T follicular helper cell (primary cell): ENCODE results near the gene CXCL12.

Experiments used
- DNase-seq: peaks from one replicate; pipeline ENCODE4 v3.0.0-alpha.2; 2020; ENCODE audit warnings: low read depth

Gene CXCL12

GRCh38 chr10:44362866-44363711 is 21.8 kb downstream of the CXCL12 start:
- no peak for DNase-seq

GRCh38 chr10:44361109-44361508 is 23.8 kb downstream of the CXCL12 start:
- no peak for DNase-seq

- no peak for DNase-seq
Measured at GRCh38 chr10:44358080-44358771, 26.7 kb downstream of the CXCL12 start.

- DNase-seq, result no peak
Measured at GRCh38 chr10:44357023-44357540, 27.8 kb downstream of the CXCL12 start.

- no peak for DNase-seq
Measured at GRCh38 chr10:44356139-44357022, 28.5 kb downstream of the CXCL12 start.

GRCh38 chr10:44355630-44356029 is 29.3 kb downstream of the CXCL12 start:
- no peak for DNase-seq

GRCh38 chr10:44354771-44355170 is 30.1 kb downstream of the CXCL12 start:
- DNase-seq, result no peak

GRCh38 chr10:44353721-44354120 is 31.2 kb downstream of the CXCL12 start:
- no peak for DNase-seq

- DNase-seq, result no peak
Measured at GRCh38 chr10:44353128-44353390, 31.8 kb downstream of the CXCL12 start.

GRCh38 chr10:44352316-44353127 is 32.4 kb downstream of the CXCL12 start:
- DNase-seq, result no peak

GRCh38 chr10:44348496-44348895 is 36.4 kb downstream of the CXCL12 start:
- no peak for DNase-seq

- DNase-seq, result no peak
Measured at GRCh38 chr10:44347609-44348400, 37.1 kb downstream of the CXCL12 start.

- DNase-seq, result no peak
Measured at GRCh38 chr10:44344727-44345126, 40.2 kb downstream of the CXCL12 start.

GRCh38 chr10:44343843-44344242 is 41.1 kb downstream of the CXCL12 start:
- no peak for DNase-seq

GRCh38 chr10:44341886-44342285 is 43.0 kb downstream of the CXCL12 start:
- DNase-seq, result no peak

- DNase-seq, result no peak
Measured at GRCh38 chr10:44340557-44340956, 44.3 kb downstream of the CXCL12 start.

- no peak for DNase-seq
Measured at GRCh38 chr10:44339218-44339617, 45.7 kb downstream of the CXCL12 start.

- DNase-seq, result no peak
Measured at GRCh38 chr10:44337081-44337480, 47.8 kb downstream of the CXCL12 start.

- no peak for DNase-seq
Measured at GRCh38 chr10:44335330-44336021, 49.4 kb downstream of the CXCL12 start.

GRCh38 chr10:44334621-44335184 is 50.2 kb downstream of the CXCL12 start:
- no peak for DNase-seq
